OCI-LY1 (cell line): ENCODE measurements around the gene UBXN6.

Source experiments
- H2AFZ ChIP-seq: fragments of 200-600 bp; sonication (generic), shearing (Covaris generic); 2 replicates; pipeline ENCODE4 v1.6.0; 2014; ENCODE audit warnings: antibody characterized with exemption, mild to moderate bottlenecking, low read length
- H3F3A ChIP-seq: fragments of 200-600 bp; sonication (generic), shearing (Covaris generic); 2 replicates; pipeline ENCODE4 v1.6.0; 2014; ENCODE audit warnings: mild to moderate bottlenecking, antibody characterized with exemption, low read length, moderate library complexity; ENCODE audit not compliant: insufficient read depth
- H3K27ac ChIP-seq: fragments of 200-600 bp; sonication (generic); 2 replicates; pipeline ENCODE4 v1.5.1; 2014; ENCODE audit warnings: low read length, mixed run types, mild to moderate bottlenecking, low read depth; ENCODE audit not compliant: poor library complexity, severe bottlenecking
- H3K27me3 ChIP-seq: fragments of 200-600 bp; sonication (generic); 2 replicates; pipeline ENCODE4 v1.6.0; 2014; ENCODE audit warnings: antibody characterized with exemption, mild to moderate bottlenecking, low read length, moderate library complexity; ENCODE audit not compliant: insufficient read depth
- H3K36me3 ChIP-seq: fragments of 200-600 bp; sonication (generic); 2 replicates; pipeline ENCODE4 v1.6.1; 2014; ENCODE audit warnings: mild to moderate bottlenecking, antibody characterized with exemption, low read length, moderate library complexity, mixed read lengths; ENCODE audit not compliant: insufficient read depth
- H3K4me1 ChIP-seq: fragments of 200-600 bp; sonication (generic); 2 replicates; pipeline ENCODE4 v1.5.1; 2014; ENCODE audit warnings: mild to moderate bottlenecking, low read length, moderate library complexity; ENCODE audit not compliant: insufficient read depth, severe bottlenecking
- H3K4me2 ChIP-seq: fragments of 200-600 bp; sonication (generic), shearing (Covaris generic); 2 replicates; pipeline ENCODE4 v1.6.1; 2014; ENCODE audit warnings: low read length
- H3K4me3 ChIP-seq: fragments of 200-600 bp; sonication (generic); 2 replicates; pipeline ENCODE4 v1.5.1; 2014; ENCODE audit warnings: low read length, low read depth, mild to moderate bottlenecking, mixed read lengths; ENCODE audit not compliant: poor library complexity, severe bottlenecking
- H3K79me2 ChIP-seq: fragments of 200-600 bp; shearing (Covaris generic); 2 replicates; pipeline ENCODE4 v1.6.1; 2016; ENCODE audit warnings: mixed run types, low read length, mixed read lengths; ENCODE audit not compliant: insufficient read depth
- H3K9ac ChIP-seq: fragments of 200-600 bp; sonication (generic), shearing (Covaris generic); 2 replicates; pipeline ENCODE4 v1.6.1; 2014; ENCODE audit warnings: mild to moderate bottlenecking, low read length, mixed read lengths
- H3K9me2 ChIP-seq: fragments of 200-600 bp; sonication (generic), shearing (Covaris generic); 2 replicates; pipeline ENCODE4 v1.6.1; 2014; ENCODE audit warnings: low read depth, mild to moderate bottlenecking, low read length, mixed read lengths
- H3K9me3 ChIP-seq: fragments of 200-600 bp; shearing (Covaris generic); 2 replicates; pipeline ENCODE4 v1.6.1; 2014; ENCODE audit warnings: low read length, mixed read lengths
- H4K20me1 ChIP-seq: fragments of 200-600 bp; sonication (generic), shearing (Covaris generic); 2 replicates; pipeline ENCODE4 v1.6.0; 2016; ENCODE audit warnings: mild to moderate bottlenecking, low read length; ENCODE audit not compliant: insufficient read depth
- CTCF ChIP-seq: fragments of 200-600 bp; sonication (generic), shearing (Covaris generic); IDR thresholded peaks from 2 replicates; pipeline ENCODE4 v1.5.1; 2017; ENCODE audit warnings: mild to moderate bottlenecking, antibody characterized with exemption, low read length, moderate library complexity, mixed read lengths
- EZH2 ChIP-seq: fragments of 200-600 bp; sonication (generic), shearing (Covaris generic); IDR thresholded peaks from 2 replicates; pipeline ENCODE4 v1.8.0; 2017; ENCODE audit warnings: borderline replicate concordance, mixed run types, mild to moderate bottlenecking, antibody characterized with exemption, low read length, moderate library complexity, mixed read lengths

UBXN6 gene

GRCh38 chr19:4442819-4443146 lies 14.8 kb downstream of the UBXN6 start:
- no peaks in the 10 kb centered on the region for H4K20me1 ChIP-seq
- H3K36me3 ChIP-seq: peaks cover 63% of the 10 kb centered on the region
- H3F3A ChIP-seq: no peaks in the 10 kb centered on the region
- no peak for TF ChIP-seq CTCF
- no peak for TF ChIP-seq EZH2
- H3K9ac ChIP-seq: no peak overlapping the region
- H3K4me1 ChIP-seq: peaks cover 9% of the 10 kb centered on the region
- H3K9me3 ChIP-seq: no peaks in the 10 kb centered on the region
- H3K4me2 ChIP-seq: no peak overlapping the region
- no peak overlapping the region for H3K4me3 ChIP-seq
- no peaks in the 10 kb centered on the region for H3K9me2 ChIP-seq
- H3K27ac ChIP-seq: peak overlapping the region; percentile 70
- no peaks in the 10 kb centered on the region for H3K27me3 ChIP-seq
- H3K79me2 ChIP-seq: no peaks in the 10 kb centered on the region
- H2AFZ ChIP-seq: no peak overlapping the region

- Histone ChIP-seq H3K4me3 (no peak overlapping the region), H3F3A (no peaks in the 10 kb centered on the region), H3K79me2 (no peaks in the 10 kb centered on the region), H3K4me1 (peaks cover 9% of the 10 kb centered on the region), H2AFZ (no peak overlapping the region), H3K9ac (no peak overlapping the region; the same call in 1 of the 2 replicates), H3K9me2 (no peaks in the 10 kb centered on the region), H3K27ac (peak overlapping the region; percentile 70), H3K9me3 (no peaks in the 10 kb centered on the region), H3K27me3 (no peaks in the 10 kb centered on the region), H3K4me2 (no peak overlapping the region; the same call in 1 of the 2 replicates), H4K20me1 (no peaks in the 10 kb centered on the region), H3K36me3 (peaks cover 60% of the 10 kb centered on the region)
- TF ChIP-seq EZH2 (no peak), CTCF (no peak)
These were observed 15.4 kb downstream of the UBXN6 start for GRCh38 chr19:4441994-4442818.

- peaks cover 61% of the 10 kb centered on the region for H3K36me3 ChIP-seq
These were observed 18.4 kb downstream of the UBXN6 start for GRCh38 chr19:4439243-4439642.

More at GRCh38 chr19:4439243-4439642, 18.4 kb downstream of the UBXN6 start:
- Histone ChIP-seq H3K4me1 (peaks cover 9% of the 10 kb centered on the region), H3K27ac (no peak overlapping the region), H2AFZ (no peak overlapping the region), H3K4me3 (no peak overlapping the region), H4K20me1 (no peaks in the 10 kb centered on the region), H3K27me3 (no peaks in the 10 kb centered on the region), H3K9ac (no peak overlapping the region), H3K9me3 (no peaks in the 10 kb centered on the region), H3K79me2 (no peaks in the 10 kb centered on the region), H3K4me2 (no peak overlapping the region), H3F3A (no peaks in the 10 kb centered on the region), H3K9me2 (no peaks in the 10 kb centered on the region)
- TF ChIP-seq CTCF (no peak), EZH2 (no peak)
